NCI-H748 treated with DMSO at 0.1 percent for 48 hours (cell line): ENCODE results near the gene PPCDC.

ENCODE experiments used
- DNase-seq: peaks from one replicate; lab custom pipeline; 2025; lab: John Stamatoyannopoulos, UW

Gene PPCDC

DNA sequence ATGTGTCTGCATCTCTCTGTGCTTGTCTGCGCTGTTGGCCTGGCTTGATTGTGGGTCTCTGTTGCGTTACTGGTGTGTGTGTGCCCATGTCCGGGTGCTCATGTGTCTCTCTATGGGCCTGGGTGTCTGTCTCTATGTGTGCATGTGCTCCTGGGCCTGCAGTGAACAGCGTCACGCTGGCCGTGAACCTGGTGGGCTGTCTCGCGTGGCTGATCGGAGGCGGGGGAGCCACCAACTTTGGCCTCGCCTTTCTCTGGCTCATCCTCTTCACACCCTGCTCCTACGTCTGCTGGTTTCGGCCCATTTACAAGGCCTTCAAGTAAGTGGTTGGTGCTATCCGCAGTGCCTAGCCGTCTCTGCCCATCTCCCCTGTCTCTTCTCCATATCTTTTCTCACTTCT is 7.0 kb upstream of the PPCDC start:
- no peak for DNase-seq

- DNase-seq = no peak
These were observed 3.5 kb upstream of the PPCDC start for GRCh38 chr15:75019916-75020315.

DNA sequence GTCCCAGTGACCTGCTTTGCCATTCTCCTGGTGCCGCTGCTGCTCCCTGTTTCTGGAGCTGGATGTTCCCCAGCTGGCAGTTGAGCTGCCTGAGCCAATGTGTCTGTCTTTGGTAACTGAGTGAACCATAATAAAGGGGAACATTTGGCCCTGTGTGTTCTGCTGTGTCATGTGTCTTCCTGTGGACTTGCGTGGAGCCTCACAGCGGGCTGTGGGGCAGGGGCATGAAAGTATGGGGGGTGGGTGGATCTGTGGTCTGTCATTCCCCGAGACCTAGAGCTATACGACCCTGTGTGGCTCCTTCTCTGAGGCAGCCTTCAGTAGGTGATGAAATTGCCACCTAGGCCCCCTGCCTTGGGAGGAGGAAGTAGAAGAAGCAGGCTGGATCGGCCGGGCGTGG is 2.0 kb upstream of the PPCDC start:
- no peak for DNase-seq

- no peak for DNase-seq
These were observed 608 bp upstream of the PPCDC start for GRCh38 chr15:75022783-75023180.

GRCh38 chr15:75023872-75024636 is 664 bp downstream of the PPCDC start:
- no peak for DNase-seq

- DNase-seq = no peak
These were observed 1.7 kb downstream of the PPCDC start for GRCh38 chr15:75025107-75025506.

DNA sequence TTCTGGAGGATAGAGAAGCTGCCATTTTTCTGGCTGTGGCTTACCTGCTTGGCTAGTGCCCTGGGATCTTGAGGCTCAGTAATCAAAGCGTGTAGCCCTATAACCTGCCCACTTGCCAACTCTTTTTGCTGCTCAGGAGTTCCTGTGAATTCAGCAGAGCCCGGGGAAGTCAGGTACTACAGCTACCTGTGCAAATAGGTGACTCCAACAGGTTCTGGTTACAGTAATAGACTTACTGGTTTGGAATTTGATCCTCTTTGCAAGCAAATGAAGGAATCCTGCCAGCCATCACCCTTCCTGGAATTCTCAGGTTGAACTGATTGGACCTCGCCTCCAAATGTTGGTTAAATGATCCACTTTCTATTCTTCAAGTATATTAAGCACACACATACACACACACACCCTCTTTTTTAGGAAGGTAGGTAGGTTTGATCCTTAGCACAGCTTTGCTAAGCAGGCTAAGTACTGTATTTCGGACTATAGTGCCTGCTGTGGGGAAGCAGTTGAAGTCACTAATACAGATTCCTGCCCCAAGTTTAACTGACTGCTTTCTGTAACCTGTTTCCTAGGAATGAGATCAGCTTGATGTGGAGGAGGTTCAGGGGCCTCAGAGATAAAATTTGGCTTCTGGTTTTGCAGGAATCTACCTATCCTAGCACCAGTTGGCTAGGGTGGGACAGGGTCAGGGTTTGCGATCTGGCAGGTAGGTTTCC is 2.3 kb downstream of the PPCDC start:
- no peak for DNase-seq

DNA sequence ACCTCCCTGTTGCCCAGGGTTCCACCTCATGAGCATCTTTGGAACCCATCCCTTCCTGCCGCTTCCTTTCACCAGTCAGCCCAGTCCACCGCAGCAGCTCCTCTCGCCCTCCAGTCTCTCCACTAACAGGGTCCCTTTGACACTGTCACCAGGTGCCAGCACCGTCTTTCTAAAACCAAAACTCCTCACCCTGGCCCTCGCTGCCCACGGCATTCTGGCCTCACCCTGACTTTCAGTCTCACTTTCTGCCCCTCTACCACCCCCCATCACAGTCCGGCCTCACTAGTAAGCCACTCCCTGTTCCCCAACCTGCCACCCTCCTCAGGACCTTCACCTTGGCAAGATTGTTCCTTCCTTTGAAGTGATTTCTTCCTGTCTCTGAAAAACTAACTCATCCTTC is 4.2 kb downstream of the PPCDC start:
- no peak for DNase-seq

DNA sequence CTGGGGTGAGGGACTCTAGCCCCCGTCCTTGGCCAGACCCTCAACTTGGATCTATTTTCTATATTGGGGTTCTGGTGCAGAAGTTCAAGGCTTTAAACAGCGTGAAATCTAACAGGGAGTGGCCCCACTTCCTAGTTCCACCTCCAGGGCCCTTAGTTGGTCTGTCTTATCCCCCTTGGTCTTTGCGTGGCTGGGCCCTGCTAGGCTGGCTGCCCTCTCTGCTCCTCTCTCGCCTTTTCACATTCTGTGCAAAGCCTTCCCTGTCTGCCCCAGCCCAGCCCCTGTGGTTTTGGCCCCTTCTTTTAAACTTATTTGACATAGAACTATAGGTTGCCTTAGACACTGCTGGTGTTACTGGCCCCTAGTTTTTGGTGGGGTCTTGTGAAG is 5.6 kb downstream of the PPCDC start:
- no peak for DNase-seq

DNA sequence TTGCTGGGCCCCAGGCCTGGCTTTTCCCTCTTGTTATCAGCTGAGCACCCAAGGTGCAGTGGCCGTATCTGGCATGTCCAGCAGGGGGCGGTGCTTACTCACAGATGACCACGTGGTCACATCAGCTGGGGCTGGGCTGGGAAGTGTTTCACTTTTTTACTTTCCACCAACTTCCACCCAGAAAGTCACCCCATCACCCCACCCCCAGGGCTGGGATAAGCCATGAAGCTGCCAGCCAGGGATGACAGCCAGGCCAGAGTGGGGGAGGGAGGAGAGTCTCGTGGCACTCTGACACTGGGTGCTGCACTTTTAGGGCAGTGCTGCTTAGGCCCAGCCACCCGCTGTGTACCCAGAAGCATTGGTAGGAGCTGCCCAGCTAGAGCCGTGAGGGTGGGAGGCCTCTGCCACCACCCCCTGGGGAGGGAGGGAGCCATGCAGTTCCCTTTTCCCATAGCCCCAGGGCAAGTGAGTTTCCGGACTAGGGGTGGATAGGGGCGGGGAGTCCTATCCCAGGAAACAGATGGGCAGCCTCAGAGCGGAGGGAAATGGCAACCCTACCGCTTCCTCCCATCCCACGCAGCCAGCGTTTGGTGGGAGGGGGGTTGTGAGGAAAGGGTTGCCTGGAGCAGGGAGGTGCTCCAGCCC is 6.1 kb downstream of the PPCDC start:
- peak; percentile 44 for DNase-seq

DNA sequence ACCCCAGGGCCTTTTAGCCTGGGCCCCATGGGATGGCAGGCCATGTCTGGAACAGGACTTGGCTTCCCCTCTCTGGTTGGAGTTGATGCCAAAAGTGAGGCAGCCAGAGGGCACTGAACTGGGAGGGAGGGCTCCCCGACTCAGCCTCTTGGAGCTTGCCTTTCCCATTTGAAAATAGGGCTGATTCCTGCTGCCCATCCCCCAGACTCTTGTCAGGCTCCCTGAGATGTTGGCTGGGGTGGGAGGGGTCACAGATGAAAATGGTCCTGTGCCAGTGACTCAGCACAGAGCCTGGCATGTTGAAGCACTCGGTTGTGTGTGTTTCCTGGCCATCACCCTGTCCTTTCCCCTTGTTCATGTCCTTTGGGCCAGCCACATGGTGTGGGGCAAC is 6.6 kb downstream of the PPCDC start:
- DNase-seq = no peak

- DNase-seq = no peak
These were observed 7.0 kb downstream of the PPCDC start for GRCh38 chr15:75030424-75030823.

DNA sequence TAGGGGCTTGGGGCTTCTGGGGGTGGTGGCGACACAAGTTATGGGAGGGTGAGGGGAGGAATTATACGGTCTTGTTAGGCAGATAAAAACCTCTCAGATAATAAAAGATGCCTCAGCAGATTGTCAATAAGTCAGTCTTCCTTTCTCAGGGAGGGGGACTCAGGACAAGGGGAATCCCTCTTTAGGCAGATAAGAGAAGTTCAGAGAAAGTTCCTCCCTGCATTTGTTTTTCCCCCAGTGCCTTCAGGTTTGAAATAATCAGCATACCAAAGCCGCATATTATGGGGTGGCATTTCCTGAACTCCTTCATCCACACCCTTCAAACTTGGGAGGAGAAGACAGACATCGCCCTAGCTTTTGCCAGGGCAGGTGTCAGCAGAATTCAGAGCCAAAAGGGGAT is 8.5 kb downstream of the PPCDC start:
- DNase-seq = no peak

- no peak for DNase-seq
These were observed 9.0 kb downstream of the PPCDC start for GRCh38 chr15:75032395-75032794.

DNA sequence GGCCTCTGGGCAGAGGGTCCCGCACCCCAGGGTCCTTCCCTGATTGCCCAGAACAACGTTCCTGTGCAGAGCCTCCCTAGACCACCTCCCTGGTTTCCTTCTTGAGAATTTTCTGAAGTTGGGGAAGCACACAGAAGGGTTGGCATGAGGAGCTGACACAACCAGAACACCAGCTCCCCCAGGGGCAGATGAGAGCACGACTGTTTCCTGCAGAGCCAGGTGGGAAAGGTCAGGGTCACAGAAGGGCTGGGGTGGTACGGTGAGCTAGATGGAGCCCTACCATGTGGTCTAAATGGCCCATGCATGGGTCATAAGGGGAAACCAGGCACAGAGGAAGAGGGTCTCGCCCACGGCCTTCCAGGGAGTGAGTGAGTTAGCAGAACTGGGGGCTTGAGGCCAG is 10.4 kb downstream of the PPCDC start:
- no peak for DNase-seq

GRCh38 chr15:75034615-75035014 is 11.2 kb downstream of the PPCDC start:
- DNase-seq = no peak

DNA sequence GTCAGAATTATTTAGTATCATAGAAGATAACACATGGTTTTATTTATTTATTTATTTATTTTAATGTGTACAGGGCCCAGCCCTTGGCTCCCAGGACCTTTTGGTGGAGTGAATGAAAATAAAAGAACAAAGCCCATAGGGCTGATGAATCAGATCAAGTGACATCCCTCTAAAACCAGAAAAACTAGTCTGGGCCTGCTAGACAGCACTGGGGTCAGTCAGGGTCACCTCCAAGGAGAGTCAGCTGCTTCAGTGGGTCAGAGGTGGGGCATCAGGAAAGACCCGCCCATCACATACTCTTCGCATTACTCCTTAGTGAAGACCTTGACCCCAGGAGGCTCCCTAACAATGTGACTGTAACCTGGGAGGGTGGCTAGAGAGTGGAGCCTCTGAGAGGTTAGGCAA is 12.8 kb downstream of the PPCDC start:
- DNase-seq = no peak

DNA sequence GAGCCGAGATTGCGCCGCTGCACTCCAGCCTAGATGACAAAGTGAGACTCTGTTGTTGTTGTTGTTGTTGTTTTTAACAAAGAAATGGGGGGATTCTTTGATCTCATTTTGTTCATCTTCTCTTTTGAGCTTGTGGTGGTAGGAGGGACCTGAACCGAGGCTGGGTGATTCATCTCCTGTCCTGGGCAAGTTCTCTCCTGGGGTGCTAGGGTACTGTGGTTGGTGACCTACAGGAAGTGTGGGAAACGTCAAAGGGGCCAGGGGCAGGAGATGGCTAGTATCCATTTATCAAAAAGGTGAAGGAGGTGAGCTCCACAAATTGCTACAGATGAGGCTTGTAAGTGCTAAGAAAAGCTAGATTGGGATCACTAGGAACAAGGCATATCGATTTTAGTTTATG is 14.3 kb downstream of the PPCDC start:
- no peak for DNase-seq

GRCh38 chr15:75038231-75038630 is 14.8 kb downstream of the PPCDC start:
- no peak for DNase-seq

DNA sequence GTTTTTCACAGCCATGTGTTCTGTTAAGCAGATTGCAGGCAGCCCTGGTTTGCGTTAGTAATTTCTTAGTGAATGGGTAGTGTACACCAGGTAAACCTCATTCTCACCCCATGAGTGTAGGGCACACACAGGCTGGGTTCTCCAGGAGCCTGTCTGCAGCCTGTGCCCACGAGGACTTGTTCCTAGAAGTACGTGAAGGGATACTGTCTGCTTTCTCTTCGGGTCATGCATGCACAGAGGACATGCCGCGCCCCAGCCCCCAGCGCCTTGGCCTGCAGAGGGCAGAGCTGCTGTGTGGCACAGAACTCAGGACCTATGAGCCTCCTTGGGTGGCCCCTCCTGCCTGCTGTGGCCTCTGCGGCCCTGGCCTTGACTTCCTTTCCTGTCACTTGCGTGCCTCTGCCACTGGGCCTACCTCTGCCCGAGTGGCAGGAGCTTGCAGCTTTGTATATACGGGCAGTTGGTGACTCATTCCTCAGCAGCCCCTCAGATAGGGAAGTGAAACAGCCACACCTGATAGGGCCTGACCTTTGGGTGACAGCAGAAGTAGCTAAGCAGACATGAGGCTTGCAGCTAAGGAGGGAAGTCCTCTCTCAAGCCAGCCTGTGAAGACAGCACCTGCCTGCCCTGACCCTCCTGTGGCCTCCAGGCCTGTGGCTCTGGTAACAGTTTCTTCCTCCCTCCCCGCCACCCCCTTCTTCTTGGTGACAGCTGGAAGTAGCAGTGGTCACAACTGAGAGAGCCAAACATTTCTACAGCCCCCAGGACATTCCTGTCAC is 19.5 kb downstream of the PPCDC start:
- no peak for DNase-seq

DNA sequence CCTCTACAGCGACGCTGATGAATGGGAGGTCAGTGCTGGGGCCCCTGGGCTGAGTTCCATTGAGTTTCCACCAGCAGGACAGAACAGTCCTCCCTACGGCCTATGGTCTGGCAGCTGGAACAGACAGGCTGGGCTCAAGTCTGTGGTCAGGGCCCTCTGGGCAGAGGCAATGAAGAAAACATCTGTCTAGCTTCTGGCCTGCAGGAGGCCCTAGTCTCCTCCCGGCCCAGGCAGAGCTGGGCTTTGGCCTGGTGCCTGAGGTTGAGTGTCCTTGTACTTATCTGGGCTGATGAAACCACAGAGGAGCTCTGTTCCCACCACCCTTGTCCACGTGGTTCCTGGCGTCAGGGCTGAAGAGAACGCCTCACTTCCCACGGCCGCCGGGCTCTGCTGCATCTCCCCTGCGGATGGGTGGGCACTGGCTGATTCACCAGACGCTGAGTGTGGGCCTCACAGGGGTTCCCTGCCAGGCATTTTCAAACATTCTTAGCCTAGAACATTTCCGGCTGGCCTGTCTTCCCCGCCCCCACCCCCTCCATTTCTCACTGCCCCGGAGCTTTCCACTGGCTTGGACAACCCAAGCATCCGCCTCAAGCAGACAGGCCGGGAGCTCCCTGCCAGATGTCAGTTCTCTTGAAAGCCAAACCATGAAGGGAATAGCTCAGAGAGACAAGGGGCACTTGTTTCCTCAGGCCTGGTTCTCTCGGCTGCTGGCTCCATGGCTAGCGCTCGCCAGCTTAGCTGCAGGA is 20.3 kb downstream of the PPCDC start:
- no peak for DNase-seq
